IPS-NIHi7 (cell line): Measurements from ENCODE around the gene ALPL.
A peak's percentile ranks its signal among the peaks of the same experiment; 100 is the strongest.

Experiments
- DNase-seq: peaks from one replicate; pipeline ENCODE4 v3.0.0; 2012; ENCODE audit warnings: mixed read lengths; ENCODE audit errors: extremely low spot score

ALPL gene

GRCh38 chr1:21530368-21531016 lies 21.3 kb downstream of the ALPL start:
- no peak for DNase-seq

GRCh38 chr1:21531241-21531640 lies 22.0 kb downstream of the ALPL start:
- DNase-seq: no peak

- no peak for DNase-seq
Observed at GRCh38 chr1:21532496-21532895, 23.3 kb downstream of the ALPL start.

- DNase-seq: no peak
Observed at GRCh38 chr1:21532992-21533534, 23.8 kb downstream of the ALPL start.

GRCh38 chr1:21534146-21534545 lies 24.9 kb downstream of the ALPL start:
- DNase-seq: no peak

- DNase-seq: peak; percentile 85
Observed at GRCh38 chr1:21534674-21535378, 25.6 kb downstream of the ALPL start.

- no peak for DNase-seq
Observed at GRCh38 chr1:21536218-21536617, 27.0 kb downstream of the ALPL start.

GRCh38 chr1:21537511-21537931 lies 28.3 kb downstream of the ALPL start:
- DNase-seq: no peak

- DNase-seq: no peak
Observed at GRCh38 chr1:21537932-21538630, 28.9 kb downstream of the ALPL start.

GRCh38 chr1:21539933-21540332 lies 30.7 kb downstream of the ALPL start:
- DNase-seq: peak; percentile 74

- no peak for DNase-seq
Observed at GRCh38 chr1:21541329-21541728, 32.1 kb downstream of the ALPL start.

GRCh38 chr1:21541835-21542234 lies 32.6 kb downstream of the ALPL start:
- no peak for DNase-seq

- no peak for DNase-seq
Observed at GRCh38 chr1:21543598-21543997, 34.4 kb downstream of the ALPL start.

- no peak for DNase-seq
Observed at GRCh38 chr1:21544095-21544494, 34.9 kb downstream of the ALPL start.

GRCh38 chr1:21546122-21546825 lies 37.1 kb downstream of the ALPL start:
- no peak for DNase-seq

- DNase-seq: no peak
Observed at GRCh38 chr1:21547876-21548275, 38.7 kb downstream of the ALPL start.

GRCh38 chr1:21550097-21550496 lies 40.9 kb downstream of the ALPL start:
- DNase-seq: no peak

- no peak for DNase-seq
Observed at GRCh38 chr1:21550866-21551475, 41.7 kb downstream of the ALPL start.

- no peak for DNase-seq
Observed at GRCh38 chr1:21552715-21553114, 43.5 kb downstream of the ALPL start.

- peak; percentile 50 for DNase-seq
Observed at GRCh38 chr1:21553116-21553926, 44.1 kb downstream of the ALPL start.
